Adrenal gland (tissue), 12 donors: Measurements from ENCODE around the gene MAP2K7. TPM values are rescaled to one million over a fixed set of nuclear protein-coding genes. Genes with fewer than 3 reads are reported as not detected.

Experiments
- DNase-seq, 7 donors: peaks; one replicate each; pipeline ENCODE4 v3.0.0-alpha.2; 2019 to 2020
- H3K27ac ChIP-seq, 5 donors: fragments of 200-600 bp; sonication (generic) in 4 of 5; 1 replicate in 3 of 5; 2 replicates in 2 of 5; pipeline versions ENCODE4 v1.5.1 to v1.8.0; 2016 to 2020; ENCODE audit warnings: mild to moderate bottlenecking in 1 of 5
- H3K27me3 ChIP-seq: fragments of 200-600 bp; 2 replicates; pipeline ENCODE4 v1.8.0; 2021
- H3K36me3 ChIP-seq, 2 donors: fragments of 200-600 bp; replicated peaks in 1 of 2; 1 replicate in 1 of 2; 2 replicates in 1 of 2; pipeline versions ENCODE4 v1.5.1 to v1.8.0; 2018 to 2022
- H3K4me1 ChIP-seq, 2 donors: fragments of 200-600 bp; replicated peaks in 1 of 2; 1 replicate in 1 of 2; 2 replicates in 1 of 2; pipeline versions ENCODE4 v1.5.1 to v1.8.0; 2018 to 2021
- H3K4me3 ChIP-seq, 4 donors: fragments of 200-600 bp; sonication (generic) in 3 of 4; one replicate each; pipeline ENCODE4 v1.5.1; 2016 to 2018
- H3K9me3 ChIP-seq, 3 donors: fragments of 200-600 bp; sonication (generic) in 1 of 3; replicated peaks in 1 of 3; 1 replicate in 2 of 3; 2 replicates in 1 of 3; pipeline versions ENCODE4 v1.5.1 to v1.8.0; 2016 to 2021
- CTCF ChIP-seq, 6 experiments: fragments of 450-650 bp in 4 of 6; fragments of 200-600 bp in 2 of 6; sonication (generic) in 1 of 6; IDR thresholded peaks; 1 replicate in 5 of 6; 2 replicates in 1 of 6; pipeline versions ENCODE4 v1.5.1 to v1.8.0; 2016 to 2021; ENCODE audit warnings: antibody characterized with exemption in 6 of 6, mild to moderate bottlenecking in 2 of 6, moderate library complexity in 1 of 6
- POLR2A ChIP-seq, 2 donors: fragments of 450-650 bp; IDR thresholded peaks; one replicate each; pipeline ENCODE4 v1.6.1; 2017; ENCODE audit warnings: antibody characterized with exemption in 2 of 2, mild to moderate bottlenecking in 2 of 2, moderate library complexity in 1 of 2
- WGBS, 4 donors: extraction: QIAGEN DNeasy Blood & Tissue Kit in 2 of 4; methylation state at CpG; one replicate each; pipeline versions ENCODE4 v1.1.5 to v1.1.7; 2013 to 2017; 5-methylcytosine and 5-hydroxymethylcytosine counted together
- intact Hi-C, 2 donors: fragments of 100-400 bp; cut with DNase I; formaldehyde crosslinking; loops; one replicate each; pipeline versions ENCODE4 v1.14.1 to v1.15.0; 2022 to 2023
- polyA plus RNA-seq, 3 donors: library from polyadenylated mRNA; stranded (reverse); fragments of 200-250 nt in 2 of 3; fragments of 350-450 nt in 1 of 3; fragmentation: Illumina TruSeq in 1 of 3; extraction: RNeasy Lipid Tissue Mini Kit (QIAGEN cat#74804) in 1 of 3; gene quantifications; one replicate each; pipeline ENCODE4 v1.2.3, GENCODE V29; 2013 to 2014
- total RNA-seq, 9 donors: library from RNA; depleted of rRNA in 4 of 9; stranded (reverse); fragments of >200 nt in 4 of 9; fragments of 120-200 nt in 1 of 9; fragmentation: NEBNext Ultra II Directional in 1 of 9; extraction: Animal tissue kit (Norgen Biotek cat#: 25700) in 1 of 9; gene quantifications; one replicate each; pipeline versions ENCODE4 v1.1.0 to v1.2.4, GENCODE V29; 2013 to 2023
- donor health status: healthy with polysubstance abuse.
- donor health status: Bipolar disorder and iron deficiency.
- donor health status: DM: yes; HTN: yes; CAD: no.
- donor health status: DM: no; HTN: no; CAD: no.
- donor health status: DM: no; HTN: no; CAD: no.
- donor health status: DM: yes; HTN: yes; CAD: no.

Gene MAP2K7
- total and polyA plus RNA-seq, 12 donors: 6.8 to 110 (median 20.5) TPM

DNA sequence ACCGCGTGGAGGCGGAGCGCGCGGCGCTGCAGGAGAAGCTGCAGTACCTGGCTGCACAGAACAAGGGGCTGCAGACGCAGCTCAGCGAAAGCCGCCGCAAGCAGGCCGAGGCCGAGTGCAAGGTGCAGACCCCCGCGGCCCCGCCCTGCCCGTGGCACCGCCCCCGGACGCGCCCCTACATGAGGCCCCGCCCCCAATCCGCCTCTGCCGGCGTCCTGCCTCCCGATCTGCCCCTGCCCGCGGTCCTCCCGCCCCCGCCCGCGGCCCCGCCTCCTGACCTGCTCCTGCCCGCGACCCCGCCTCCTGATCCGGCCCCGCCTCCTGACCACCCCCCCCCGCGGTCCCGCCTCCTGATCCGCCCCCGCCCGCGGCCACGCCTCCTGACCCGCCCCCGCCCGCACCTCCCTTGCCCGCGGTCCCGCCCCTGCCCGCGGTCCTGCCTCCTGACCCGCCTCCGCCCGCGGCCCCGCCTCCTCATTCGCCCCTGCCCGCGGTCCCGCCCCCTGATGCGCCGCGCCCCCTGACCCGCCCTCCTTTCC is 41.2 kb upstream of the MAP2K7 start:
- H3K27me3 ChIP-seq: no peaks in the 10 kb centered on the region
- intact Hi-C loops: loop anchor here in 1 of 2 donors (5.0 kb wide), 1 partner anchor 40 kb away; the partner anchor contains the start of gene MAP2K7
- TF ChIP-seq POLR2A (IDR thresholded peaks at IDR 0.05): no peak
- no peaks in the 10 kb centered on the region for H3K36me3 ChIP-seq
- H3K9me3 ChIP-seq: no peaks in the 10 kb centered on the region
- H3K4me3 ChIP-seq: peak overlapping the region in 1 of 4 donors; percentile 39
- 2% methylated on average over 40 to 67 of the region's 67 CpGs; no CpG with 5 or more reads in 2 of the 4 donors for WGBS, 4 donors
- H3K27ac ChIP-seq: peak overlapping the region in 1 of 5 donors; percentile 77
- peak; percentile 85 to 91 (median 89) for DNase-seq
- peaks cover 9 to 11% of the 10 kb centered on the region in 2 donors for H3K4me1 ChIP-seq

DNA sequence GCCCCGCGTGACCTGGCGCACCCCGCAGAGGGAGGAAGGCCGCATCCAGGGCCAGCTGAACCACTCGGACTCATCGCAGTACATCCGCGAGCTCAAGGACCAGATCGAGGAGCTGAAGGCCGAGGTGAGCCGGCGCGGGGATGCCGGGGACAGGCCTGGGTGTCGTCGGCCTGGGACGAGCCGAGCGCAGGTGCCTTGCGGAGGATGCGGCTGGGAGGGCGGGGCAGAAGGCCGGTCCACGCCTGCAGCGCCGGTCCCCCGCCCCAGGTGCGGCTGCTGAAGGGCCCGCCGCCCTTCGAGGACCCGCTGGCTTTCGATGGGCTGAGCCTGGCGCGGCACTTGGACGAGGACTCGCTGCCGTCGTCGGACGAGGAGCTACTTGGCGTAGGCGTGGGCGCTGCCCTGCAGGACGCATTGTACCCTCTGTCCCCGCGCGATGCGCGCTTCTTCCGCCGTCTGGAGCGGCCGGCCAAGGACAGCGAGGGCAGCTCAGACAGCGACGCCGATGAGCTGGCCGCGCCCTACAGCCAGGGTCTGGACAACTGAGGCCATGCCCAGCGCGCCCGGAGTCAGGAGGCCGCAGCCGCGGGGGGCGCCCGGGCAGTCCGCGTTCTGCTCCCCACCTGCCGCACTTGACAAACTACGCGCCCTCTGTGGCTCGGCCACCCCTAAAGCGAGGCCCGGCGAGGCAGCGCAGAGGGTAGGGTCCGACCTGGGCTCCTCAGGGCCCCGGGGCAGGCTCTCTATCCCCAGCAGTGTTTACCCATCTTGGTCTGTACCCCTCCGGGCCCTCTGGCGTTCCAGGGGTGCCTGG is 40.3 kb upstream of the MAP2K7 start:
- Histone ChIP-seq H3K27me3 (no peaks in the 10 kb centered on the region), H3K9me3 (no peaks in the 10 kb centered on the region), H3K27ac (peak overlapping the region in 2 of 5 donors; percentile 34 to 77), H3K4me1 (peaks cover 9 to 14% of the 10 kb centered on the region in 2 donors), H3K36me3 (no peaks in the 10 kb centered on the region), H3K4me3 (peak overlapping the region in 1 of 4 donors; percentile 39)
- peak in 4 of 7 donors; percentile 48 to 68 (median 64) for DNase-seq
- intact Hi-C loops: loop anchor here in 1 of 2 donors (5.0 kb wide), 1 partner anchor 39 kb away; the partner anchor contains the start of gene MAP2K7
- WGBS, 4 donors: 58 to 77% (median 62%) methylated on average over 10 to 83 of the region's 83 CpGs
- TF ChIP-seq CTCF (IDR thresholded peaks at IDR 0.05) (no peak), POLR2A (IDR thresholded peaks at IDR 0.05) (no peak)

- Histone ChIP-seq H3K4me3 (no peak overlapping the region), H3K27me3 (no peaks in the 10 kb centered on the region), H3K36me3 (no peaks in the 10 kb centered on the region), H3K9me3 (no peaks in the 10 kb centered on the region), H3K27ac (no peak overlapping the region), H3K4me1 (peaks cover 16 to 21% of the 10 kb centered on the region in 2 donors)
- intact Hi-C loops: loop anchor here in 1 of 2 donors (5.0 kb wide), 1 partner anchor 38 kb away; the partner anchor contains the start of gene MAP2K7
- TF ChIP-seq POLR2A (IDR thresholded peaks at IDR 0.05) (no peak), CTCF (IDR thresholded peaks at IDR 0.05) (no peak)
- DNase-seq: no peak
- WGBS, 4 donors: 77 to 85% (median 82%) methylated on average over 7 to 21 of the region's 21 CpGs
Observed at GRCh38 chr19:7863971-7864689, 39.5 kb upstream of the MAP2K7 start.

DNA sequence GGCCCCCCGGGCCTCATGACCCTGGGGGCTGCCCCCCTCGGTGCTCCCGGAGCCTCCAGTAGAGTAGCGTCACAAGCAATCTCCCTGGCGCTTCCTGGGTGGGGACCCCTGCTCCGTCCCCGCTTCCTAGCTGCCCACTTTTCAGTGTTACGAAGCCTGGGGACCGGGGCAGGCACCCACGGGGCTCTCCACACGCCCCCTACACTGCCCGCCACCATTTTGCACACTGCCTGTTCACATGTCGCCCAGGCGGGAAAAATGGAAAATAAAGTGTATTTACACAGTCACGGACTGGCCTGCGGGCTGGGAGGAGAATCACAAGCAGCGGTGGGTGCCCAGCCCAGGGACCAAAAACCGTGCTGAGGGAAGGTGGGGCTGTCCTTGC is 39.0 kb upstream of the MAP2K7 start:
- H3K36me3 ChIP-seq: no peaks in the 10 kb centered on the region
- TF ChIP-seq CTCF (IDR thresholded peaks at IDR 0.05) (no peak), POLR2A (IDR thresholded peaks at IDR 0.05) (no peak)
- no peak overlapping the region for H3K4me3 ChIP-seq
- H3K4me1 ChIP-seq: peaks cover 18 to 26% of the 10 kb centered on the region in 2 donors
- DNase-seq: no peak
- H3K9me3 ChIP-seq: no peaks in the 10 kb centered on the region
- H3K27me3 ChIP-seq: no peaks in the 10 kb centered on the region
- intact Hi-C loops: loop anchor here in 1 of 2 donors (5.0 kb wide), 1 partner anchor 38 kb away; the partner anchor contains the start of gene MAP2K7
- 70 to 78% (median 74%) methylated on average over 9 to 18 of the region's 18 CpGs for WGBS, 4 donors
- no peak overlapping the region for H3K27ac ChIP-seq
